Endothelial cell of umbilical vein (primary cell): Measurements from ENCODE around the gene ALPK1. TPM values are rescaled to one million over a fixed set of nuclear protein-coding genes. Genes with fewer than 3 reads are reported as not detected.

Source experiments
- BruUV-seq: library from RNA; stranded (reverse); fragments of 400-500 nt; replicated peaks from 2 replicates; lab custom pipeline; 2021; lab: Mats Ljungman, UMichigan
- CTCF ChIA-PET: fragments of 300-600, 350-600 bp; sonication (Branson Sonifier 250); formaldehyde crosslinking; loops from one replicate; lab custom pipeline; 2021; ENCODE audit warnings: antibody characterized with exemption, inconsistent platforms; lab: Charles Lee
- POLR2A ChIA-PET: fragments of 300-600, 350-600 bp; sonication (Branson Sonifier 250); formaldehyde crosslinking; loops from one replicate; lab custom pipeline; 2021; ENCODE audit warnings: antibody characterized with exemption, inconsistent platforms; lab: Charles Lee
- DNase-seq: peaks from one replicate; pipeline ENCODE4 v3.0.0-alpha.2; 2011; ENCODE audit warnings: low read depth, low spot score
- FAIRE-seq: peaks from 2 replicates; lab custom pipeline; 2011; peaks lifted over from hg19 to GRCh38; lab: Jason Lieb, UNC
- H2AFZ ChIP-seq: 2 replicates; pipeline ENCODE4 v1.6.0; 2012; ENCODE audit warnings: low read depth, low read length, control low read depth, inconsistent platforms
- H3K27ac ChIP-seq: 2 replicates; pipeline ENCODE4 v1.5.1; 2011; ENCODE audit warnings: low read depth, mild to moderate bottlenecking, control low read depth, low read length, moderate library complexity; ENCODE audit not compliant: insufficient read depth
- H3K27me3 ChIP-seq, 2 experiments: 2 replicates each; pipeline versions ENCODE4 v1.6.0 to v1.6.1; 2011; ENCODE audit warnings: low read length in 2 of 2, mixed read lengths in 1 of 2; ENCODE audit not compliant: control insufficient read depth in 2 of 2, insufficient read depth in 2 of 2
- H3K36me3 ChIP-seq, 2 experiments: 2 replicates in 1 of 2; 3 replicates in 1 of 2; pipeline ENCODE4 v1.5.1; 2011; ENCODE audit warnings: low read length in 2 of 2, mild to moderate bottlenecking in 1 of 2, moderate library complexity in 1 of 2; ENCODE audit not compliant: control insufficient read depth in 2 of 2, insufficient read depth in 2 of 2; ENCODE audit errors: extremely low read depth in 1 of 2
- H3K4me1 ChIP-seq: 3 replicates; pipeline ENCODE4 v1.5.1; 2011; ENCODE audit warnings: mild to moderate bottlenecking, low read length; ENCODE audit not compliant: control insufficient read depth, insufficient read depth; ENCODE audit errors: extremely low read depth
- H3K4me2 ChIP-seq: 2 replicates; pipeline ENCODE4 v1.6.1; 2011; ENCODE audit warnings: low read length, control low read depth, mixed read lengths; ENCODE audit not compliant: insufficient read depth
- H3K4me3 ChIP-seq, 3 experiments: fragments of 200-600 bp in 1 of 3; sonication (generic), shearing (Covaris generic) in 1 of 3; replicated peaks in 1 of 3; 2 replicates each; pipeline ENCODE4 v1.5.1; 2011 to 2016; ENCODE audit warnings: control low read depth in 3 of 3, low read length in 3 of 3, mild to moderate bottlenecking in 2 of 3, inconsistent platforms in 1 of 3, low read depth in 1 of 3, moderate library complexity in 1 of 3; ENCODE audit not compliant: insufficient read depth in 1 of 3
- H3K79me2 ChIP-seq: 2 replicates; pipeline ENCODE4 v1.6.0; 2012; ENCODE audit warnings: low read length, inconsistent platforms; ENCODE audit not compliant: control insufficient read depth, insufficient read depth
- H3K9ac ChIP-seq: replicated peaks from 2 replicates; pipeline ENCODE3; 2011; ENCODE audit warnings: low read length, control low read depth; ENCODE audit not compliant: insufficient read depth; ENCODE audit errors: extremely low read depth
- H3K9me1 ChIP-seq: replicated peaks from 3 replicates; pipeline ENCODE4 v1.6.0; 2011; ENCODE audit warnings: mild to moderate bottlenecking, low read length; ENCODE audit not compliant: control insufficient read depth, insufficient read depth; ENCODE audit errors: extremely low read depth
- H3K9me3 ChIP-seq: replicated peaks from 2 replicates; pipeline ENCODE4 v1.5.1; 2012; ENCODE audit warnings: low read length, inconsistent platforms; ENCODE audit not compliant: control insufficient read depth, insufficient read depth
- H4K20me1 ChIP-seq: replicated peaks from 2 replicates; pipeline ENCODE3; 2011; ENCODE audit warnings: mild to moderate bottlenecking, low read length; ENCODE audit not compliant: control insufficient read depth, insufficient read depth; ENCODE audit errors: extremely low read depth
- CTCF ChIP-seq, 2 donors: IDR thresholded peaks; 1 replicate in 1 of 2; 2 replicates in 1 of 2; pipeline ENCODE4 v1.5.1; 2011; ENCODE audit warnings: low read length in 2 of 2, mild to moderate bottlenecking in 2 of 2, moderate library complexity in 2 of 2, control low read depth in 1 of 2, inconsistent platforms in 1 of 2, low read depth in 1 of 2; ENCODE audit not compliant: insufficient read depth in 1 of 2; ENCODE audit errors: extremely low read depth in 1 of 2
- EZH2 ChIP-seq: IDR thresholded peaks from 2 replicates; pipeline ENCODE4 v1.6.1; 2012; ENCODE audit warnings: borderline replicate concordance, low read depth, mild to moderate bottlenecking, moderate library complexity, low read length, inconsistent platforms; ENCODE audit not compliant: severe bottlenecking
- FOS ChIP-seq: IDR thresholded peaks from 2 replicates; pipeline ENCODE4 v1.6.1; 2011; ENCODE audit warnings: mild to moderate bottlenecking, low read length, moderate library complexity, borderline replicate concordance; ENCODE audit not compliant: insufficient read depth
- GATA2 ChIP-seq: IDR thresholded peaks from 2 replicates; pipeline ENCODE4 v1.7.0; 2011; ENCODE audit warnings: low read depth, mild to moderate bottlenecking, moderate library complexity, mixed read lengths, low read length; ENCODE audit not compliant: insufficient read length, insufficient read depth
- JUN ChIP-seq: IDR thresholded peaks from 2 replicates; pipeline ENCODE4 v1.6.1; 2011; ENCODE audit warnings: borderline replicate concordance, low read depth; ENCODE audit not compliant: insufficient read length, insufficient read depth
- MAX ChIP-seq: IDR thresholded peaks from 2 replicates; pipeline ENCODE4 v1.6.1; 2011; ENCODE audit not compliant: insufficient read depth, insufficient read length
- MYC ChIP-seq: IDR thresholded peaks from one replicate; pipeline ENCODE4 v1.6.1; 2011; ENCODE audit warnings: mild to moderate bottlenecking, low read depth, low read length
- POLR2A ChIP-seq: IDR thresholded peaks from 2 replicates; pipeline ENCODE4 v1.6.1; 2012; ENCODE audit warnings: low read depth, mild to moderate bottlenecking, control low read depth, low read length
- POLR2AphosphoS5 ChIP-seq: IDR thresholded peaks from 2 replicates; pipeline ENCODE4 v1.6.1; 2012; ENCODE audit warnings: low read depth, mild to moderate bottlenecking, control low read depth, low read length, moderate library complexity; ENCODE audit not compliant: insufficient read depth
- dilution Hi-C: fragments of 300-500 bp; cut with MboI; formaldehyde crosslinking; loops from one replicate; pipeline ENCODE4 v1.15.0; 2019; ENCODE audit warnings: low sequenced_read_pairs; ENCODE audit not compliant: extremely low pct_ligation_motif_present
- intact Hi-C: fragments of 100-400 bp; cut with micrococcal nuclease; formaldehyde crosslinking; loops from one replicate; pipeline ENCODE4 v1.10.0; 2022
- polyA plus RNA-seq, 4 experiments: library from polyadenylated mRNA; depleted of rRNA in 3 of 4; stranded (reverse) in 3 of 4; unstranded in 1 of 4; fragments of >200 nt; gene quantifications; 2 replicates each; pipeline versions ENCODE4 v1.2.1 to v1.2.3, GENCODE V29; 2011 to 2012; ENCODE audit warnings: missing spikeins in 1 of 4
- total RNA-seq: library from RNA; stranded (reverse); gene quantifications from 2 replicates; pipeline ENCODE4 v1.2.3, GENCODE V29; 2021

ALPK1 gene
- total and polyA plus RNA-seq, 2 donors (not counting 3 experiments of a cell fraction or from before 2014, with no cell fraction given) = 1.4 to 5.5 TPM

GRCh38 chr4:112276113-112276512 is 21.1 kb upstream of the ALPK1 start:
- H3K4me1 ChIP-seq = peaks cover 4% of the 10 kb centered on the region
- H3K4me2 ChIP-seq = no peak overlapping the region
- peaks cover 16% of the 10 kb centered on the region for H3K79me2 ChIP-seq
- H3K27ac ChIP-seq = no peak overlapping the region
- CTCF ChIA-PET = no interaction called here
- no peaks in the 10 kb centered on the region for H3K27me3 ChIP-seq
- no peaks in the 10 kb centered on the region for H3K9me3 ChIP-seq
- POLR2A ChIA-PET = no interaction called here
- no peak overlapping the region for H3K4me3 ChIP-seq
- no peak overlapping the region for H2AFZ ChIP-seq
- no peak overlapping the region for H3K9ac ChIP-seq
- no TSS peak for BruUV-seq
- no peaks in the 10 kb centered on the region for H3K9me1 ChIP-seq
- intact Hi-C loops = no loop called here
- FAIRE-seq (no peak), DNase-seq (no peak)
- peaks cover 2 to 4% of the 10 kb centered on the region in 2 experiments for H3K36me3 ChIP-seq
- dilution Hi-C loops = no loop called here
- no peaks in the 10 kb centered on the region for H4K20me1 ChIP-seq
- TF ChIP-seq JUN = no peak
- TF ChIP-seq MAX = no peak
- no peak for TF ChIP-seq MYC
- no peak for TF ChIP-seq EZH2
- no peak for TF ChIP-seq CTCF (IDR thresholded peaks at IDR 0.05; ENCODE audit: extremely low read depth in 1 of 2, insufficient read depth in 1 of 2, low read depth in 1 of 2, low read length in 2 of 2)
- TF ChIP-seq POLR2A = no peak
- no peak for TF ChIP-seq POLR2AphosphoS5
- TF ChIP-seq FOS = no peak
- TF ChIP-seq GATA2 = no peak
